GM12865 (cell line): ENCODE data around the gene S1PR4.
"Not testable (repeated sequence)": the region's sequence is repeated elsewhere in the genome, so short reads cannot be mapped to it uniquely, and the experiment has no call there.

Experiments used
- DNase-seq: peaks from one replicate; pipeline ENCODE4 v3.0.0; 2010; ENCODE audit warnings: low read depth
- H3K4me3 ChIP-seq: 2 replicates; pipeline ENCODE4 v1.5.1; 2011; ENCODE audit warnings: mild to moderate bottlenecking, low read depth, low read length, control low read depth
- CTCF ChIP-seq: IDR thresholded peaks from 2 replicates; pipeline ENCODE4 v1.5.1; 2011; ENCODE audit warnings: low read length, control low read depth, low read depth, inconsistent platforms; ENCODE audit not compliant: insufficient read depth; ENCODE audit errors: missing control alignments

The S1PR4 gene

GRCh38 chr19:3152419-3152780, 26.2 kb upstream of the S1PR4 start:
- DNase-seq = no peak
- TF ChIP-seq CTCF = no peak
- no peak overlapping the region for H3K4me3 ChIP-seq

GRCh38 chr19:3153286-3154230, 25.0 kb upstream of the S1PR4 start:
- H3K4me3 ChIP-seq = no peak overlapping the region
- no peak for DNase-seq
- no peak for TF ChIP-seq CTCF

GRCh38 chr19:3154447-3154846, 24.1 kb upstream of the S1PR4 start:
- peak overlapping the region; percentile 45 for H3K4me3 ChIP-seq
- DNase-seq = not testable (repeated sequence)

- no peak for TF ChIP-seq CTCF
- H3K4me3 ChIP-seq = peak overlapping the region; percentile 45
- peak; percentile 96 for DNase-seq
These were observed 23.4 kb upstream of the S1PR4 start for GRCh38 chr19:3154957-3155736.

- TF ChIP-seq CTCF = no peak
- no peak for DNase-seq
- no peak overlapping the region for H3K4me3 ChIP-seq
These were observed 21.3 kb upstream of the S1PR4 start for GRCh38 chr19:3157096-3157845.

GRCh38 chr19:3159565-3159964, 19.0 kb upstream of the S1PR4 start:
- TF ChIP-seq CTCF = no peak
- no peak for DNase-seq

GRCh38 chr19:3160219-3160618, 18.4 kb upstream of the S1PR4 start:
- no peak for DNase-seq
- no peak overlapping the region for H3K4me3 ChIP-seq
- no peak for TF ChIP-seq CTCF

More at GRCh38 chr19:3159565-3159964, 19.0 kb upstream of the S1PR4 start:
- no peak overlapping the region for H3K4me3 ChIP-seq
